ENCODE measurements around the gene RIMS3.

DNA sequence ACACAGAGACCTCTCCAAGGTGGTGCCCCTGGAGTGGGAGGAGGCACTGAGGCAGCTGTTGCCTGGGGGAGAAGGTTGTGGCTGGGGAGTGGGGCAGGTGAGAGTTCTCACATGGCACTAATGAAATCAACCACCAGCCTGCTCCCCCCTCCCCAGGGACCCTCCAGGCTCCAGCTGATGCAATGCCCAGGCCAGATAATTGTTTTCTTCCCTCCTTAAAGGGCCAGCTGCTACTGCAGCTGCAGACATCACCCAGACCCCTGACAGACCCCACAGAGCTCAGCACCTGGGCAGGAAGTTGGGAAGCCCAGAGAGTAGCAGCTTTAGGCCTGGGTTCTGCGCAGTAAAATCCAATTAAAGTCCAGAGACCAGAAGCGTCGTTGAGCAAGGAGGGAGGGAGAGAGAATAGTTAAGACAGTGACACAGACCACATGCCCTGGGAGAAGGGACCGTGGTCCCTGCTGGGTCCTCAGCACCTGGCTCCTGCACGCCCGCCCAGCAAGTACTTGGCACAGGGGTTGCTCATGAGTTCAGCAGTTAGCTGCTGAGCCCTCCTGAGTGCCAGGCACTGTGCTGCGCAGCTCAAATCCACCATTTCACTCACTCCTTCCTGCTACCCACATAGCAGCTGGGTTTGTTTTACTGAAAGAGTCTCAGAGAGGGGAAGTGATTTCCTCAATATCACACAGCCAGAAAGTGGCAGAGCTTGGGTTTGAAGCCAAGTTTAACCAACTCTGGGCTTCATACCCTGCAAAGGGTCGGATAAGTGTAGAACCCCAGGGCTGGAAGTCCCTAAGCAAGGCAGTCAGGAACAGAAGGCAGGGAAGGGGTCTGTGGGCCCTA is 1.9 kb downstream of the RIMS3 start:
- TF ChIP-seq, protein P1, sequence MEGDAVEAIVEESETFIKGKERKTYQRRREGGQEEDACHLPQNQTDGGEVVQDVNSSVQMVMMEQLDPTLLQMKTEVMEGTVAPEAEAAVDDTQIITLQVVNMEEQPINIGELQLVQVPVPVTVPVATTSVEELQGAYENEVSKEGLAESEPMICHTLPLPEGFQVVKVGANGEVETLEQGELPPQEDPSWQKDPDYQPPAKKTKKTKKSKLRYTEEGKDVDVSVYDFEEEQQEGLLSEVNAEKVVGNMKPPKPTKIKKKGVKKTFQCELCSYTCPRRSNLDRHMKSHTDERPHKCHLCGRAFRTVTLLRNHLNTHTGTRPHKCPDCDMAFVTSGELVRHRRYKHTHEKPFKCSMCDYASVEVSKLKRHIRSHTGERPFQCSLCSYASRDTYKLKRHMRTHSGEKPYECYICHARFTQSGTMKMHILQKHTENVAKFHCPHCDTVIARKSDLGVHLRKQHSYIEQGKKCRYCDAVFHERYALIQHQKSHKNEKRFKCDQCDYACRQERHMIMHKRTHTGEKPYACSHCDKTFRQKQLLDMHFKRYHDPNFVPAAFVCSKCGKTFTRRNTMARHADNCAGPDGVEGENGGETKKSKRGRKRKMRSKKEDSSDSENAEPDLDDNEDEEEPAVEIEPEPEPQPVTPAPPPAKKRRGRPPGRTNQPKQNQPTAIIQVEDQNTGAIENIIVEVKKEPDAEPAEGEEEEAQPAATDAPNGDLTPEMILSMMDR (IDR thresholded peaks at IDR 0.05; ENCODE audit: low read length), result no peak
- no peak for TF ChIP-seq EZH2 (optimal IDR thresholded peaks at IDR 0.05; ENCODE audit: low read depth, low read length)
- TF ChIP-seq EZH2phosphoT487 (IDR thresholded peaks at IDR 0.05; ENCODE audit: low read length), result no peak
